H1 (cell line): ENCODE measurements around the gene AP5Z1. TPM values are rescaled to one million over a fixed set of nuclear protein-coding genes. Genes with fewer than 3 reads are reported as not detected.

Experiments
- CTCF ChIA-PET: fragments of 300-600 bp; sonication (Branson Sonifier 250); formaldehyde crosslinking; loops from one replicate; lab custom pipeline; 2021; ENCODE audit not compliant: partially characterized antibody; lab: Charles Lee
- POLR2A ChIA-PET: fragments of 300-600 bp; sonication (Branson Sonifier 250); formaldehyde crosslinking; loops from one replicate; lab custom pipeline; 2021; ENCODE audit warnings: inconsistent platforms; ENCODE audit not compliant: partially characterized antibody; lab: Charles Lee
- DNase-seq, 2 experiments: peaks; one replicate each; pipeline versions ENCODE4 v3.0.0 to v3.0.0-alpha.2; 2010 to 2022; ENCODE audit warnings: low spot score in 2 of 2, low read depth in 1 of 2, mixed read lengths in 1 of 2
- FAIRE-seq: peaks from 2 replicates; lab custom pipeline; 2011; peaks lifted over from hg19 to GRCh38; lab: Jason Lieb, UNC
- H2AFZ ChIP-seq: 2 replicates; pipeline ENCODE4 v1.8.1; 2012; ENCODE audit warnings: low read length, inconsistent platforms
- H2AK5ac ChIP-seq: 2 replicates; pipeline ENCODE4 v1.6.1; 2013; ENCODE audit warnings: low read depth, low read length
- H2BK120ac ChIP-seq: replicated peaks from 2 replicates; pipeline ENCODE3; 2013; ENCODE audit warnings: low read depth, low read length, inconsistent platforms
- H2BK12ac ChIP-seq: 2 replicates; pipeline ENCODE4 v1.6.1; 2013; ENCODE audit warnings: low read depth, low read length
- H2BK15ac ChIP-seq: 2 replicates; pipeline ENCODE4 v1.6.1; 2013; ENCODE audit warnings: low read length
- H2BK20ac ChIP-seq: 2 replicates; pipeline ENCODE4 v1.6.1; 2013; ENCODE audit warnings: low read length
- H2BK5ac ChIP-seq: 2 replicates; pipeline ENCODE4 v1.6.1; 2013; ENCODE audit warnings: low read depth, low read length
- H3K14ac ChIP-seq: 2 replicates; pipeline ENCODE4 v1.6.1; 2013; ENCODE audit warnings: inconsistent platforms; ENCODE audit not compliant: insufficient read length
- H3K18ac ChIP-seq: 2 replicates; pipeline ENCODE4 v1.6.1; 2013; ENCODE audit warnings: low read length; ENCODE audit errors: extremely low read depth
- H3K23ac ChIP-seq: 2 replicates; pipeline ENCODE4 v1.6.1; 2013; ENCODE audit warnings: inconsistent platforms; ENCODE audit not compliant: insufficient read length
- H3K23me2 ChIP-seq: 2 replicates; pipeline ENCODE4 v1.6.1; 2013; ENCODE audit warnings: low read depth, low read length
- H3K27ac ChIP-seq: 2 replicates; pipeline ENCODE4 v1.6.1; 2011; ENCODE audit warnings: low read depth, low read length, inconsistent platforms
- H3K27me3 ChIP-seq, 4 experiments: replicated peaks in 1 of 4; 1 replicate in 1 of 4; 2 replicates in 3 of 4; pipeline versions ENCODE4 v1.6.1 to v1.8.1; 2011 to 2013; ENCODE audit warnings: low read length in 3 of 4, mild to moderate bottlenecking in 3 of 4, inconsistent platforms in 2 of 4, mixed read lengths in 2 of 4, moderate library complexity in 1 of 4; ENCODE audit not compliant: control insufficient read depth in 3 of 4, insufficient read depth in 3 of 4; ENCODE audit errors: extremely low read depth in 1 of 4
- H3K36me3 ChIP-seq, 4 experiments: 2 replicates each; pipeline versions ENCODE4 v1.6.1 to v1.8.1; 2011 to 2013; ENCODE audit warnings: mild to moderate bottlenecking in 4 of 4, low read length in 3 of 4, moderate library complexity in 2 of 4, control low read depth in 1 of 4, inconsistent platforms in 1 of 4; ENCODE audit not compliant: insufficient read depth in 4 of 4, control insufficient read depth in 2 of 4
- H3K4ac ChIP-seq: replicated peaks from 2 replicates; pipeline ENCODE3; 2013; ENCODE audit warnings: low read length, low read depth, mixed read lengths, inconsistent platforms; ENCODE audit not compliant: insufficient read length
- H3K4me1 ChIP-seq, 4 experiments: replicated peaks in 1 of 4; 1 replicate in 1 of 4; 2 replicates in 3 of 4; pipeline versions ENCODE4 v1.6.1 to v1.8.1; 2011 to 2013; ENCODE audit warnings: low read length in 3 of 4, inconsistent platforms in 2 of 4, mixed read lengths in 1 of 4; ENCODE audit not compliant: insufficient read depth in 4 of 4, control insufficient read depth in 3 of 4
- H3K4me2 ChIP-seq, 2 experiments: 2 replicates each; pipeline versions ENCODE4 v1.6.1 to v1.8.1; 2011 to 2013; ENCODE audit warnings: low read depth in 2 of 2, low read length in 2 of 2, control low read depth in 1 of 2, inconsistent platforms in 1 of 2, mild to moderate bottlenecking in 1 of 2; ENCODE audit not compliant: insufficient read depth in 1 of 2
- H3K4me3 ChIP-seq, 4 experiments: fragments of 200-600, 300-600 bp in 1 of 4; sonication (generic), shearing (Covaris generic), sonication (Bioruptor Twin) in 1 of 4; 2 replicates each; pipeline versions ENCODE4 v1.5.1 to v1.8.1; 2011 to 2016; ENCODE audit warnings: low read length in 4 of 4, low read depth in 3 of 4, control low read depth in 2 of 4, inconsistent platforms in 2 of 4, mild to moderate bottlenecking in 2 of 4, mixed read lengths in 1 of 4, moderate library complexity in 1 of 4; ENCODE audit not compliant: insufficient read depth in 2 of 4; ENCODE audit errors: extremely low read depth in 1 of 4
- H3K56ac ChIP-seq: replicated peaks from 2 replicates; pipeline ENCODE3; 2013; ENCODE audit warnings: low read depth, mild to moderate bottlenecking, mixed read lengths, low read length, inconsistent platforms; ENCODE audit not compliant: insufficient read length
- H3K79me1 ChIP-seq: 2 replicates; pipeline ENCODE4 v1.6.1; 2013; ENCODE audit warnings: low read depth, low read length, control low read depth
- H3K79me2 ChIP-seq, 2 experiments: 2 replicates each; pipeline versions ENCODE4 v1.6.1 to v1.8.1; 2012 to 2013; ENCODE audit warnings: low read length in 2 of 2, mild to moderate bottlenecking in 2 of 2, inconsistent platforms in 1 of 2; ENCODE audit not compliant: insufficient read depth in 2 of 2, control insufficient read depth in 1 of 2
- H3K9ac ChIP-seq, 4 experiments: replicated peaks in 1 of 4; 1 replicate in 1 of 4; 2 replicates in 3 of 4; pipeline versions ENCODE4 v1.6.1 to v1.8.1; 2011 to 2013; ENCODE audit warnings: low read depth in 3 of 4, low read length in 3 of 4, control low read depth in 2 of 4, mild to moderate bottlenecking in 2 of 4, moderate library complexity in 2 of 4, inconsistent platforms in 1 of 4; ENCODE audit errors: extremely low read depth in 1 of 4
- H3K9me3 ChIP-seq, 2 experiments: 2 replicates each; pipeline versions ENCODE4 v1.6.1 to v1.8.1; 2012 to 2013; ENCODE audit warnings: mild to moderate bottlenecking in 2 of 2, moderate library complexity in 2 of 2, control low read depth in 1 of 2, inconsistent platforms in 1 of 2, low read depth in 1 of 2, low read length in 1 of 2, mixed read lengths in 1 of 2; ENCODE audit not compliant: insufficient read depth in 2 of 2
- H4K20me1 ChIP-seq, 2 experiments: replicated peaks in 1 of 2; 2 replicates each; pipeline versions ENCODE3 to v1.8.1; 2011 to 2013; ENCODE audit warnings: inconsistent platforms in 2 of 2, low read length in 2 of 2, mild to moderate bottlenecking in 1 of 2; ENCODE audit not compliant: insufficient read depth in 2 of 2, control insufficient read depth in 1 of 2
- H4K5ac ChIP-seq: 2 replicates; pipeline ENCODE4 v1.6.1; 2013; ENCODE audit warnings: low read length, low read depth, mixed read lengths, inconsistent platforms; ENCODE audit not compliant: insufficient read length
- H4K8ac ChIP-seq: 2 replicates; pipeline ENCODE4 v1.8.0; 2013; ENCODE audit warnings: mild to moderate bottlenecking, moderate library complexity, low read length, inconsistent platforms; ENCODE audit not compliant: insufficient read depth; ENCODE audit errors: extremely low read depth
- H4K91ac ChIP-seq: replicated peaks from 2 replicates; pipeline ENCODE3; 2013; ENCODE audit warnings: low read length, mixed read lengths, inconsistent platforms; ENCODE audit not compliant: insufficient read length
- WGBS, 2 experiments: shearing (Covaris generic) in 1 of 2; methylation state at CpG; one replicate each; pipeline versions ENCODE4 v1.1.6 to v1.1.7; 2013 to 2015; ENCODE audit warnings: low lambda C conversion rate in 2 of 2, mixed read lengths in 2 of 2, inconsistent platforms in 1 of 2, low coverage in 1 of 2, missing lambda C conversion rate in 1 of 2; ENCODE audit not compliant: insufficient replicate concordance in 2 of 2, insufficient coverage in 1 of 2, insufficient read length in 1 of 2; ENCODE audit errors: extremely low coverage in 1 of 2, missing lambda C conversion rate in 1 of 2; 5-methylcytosine and 5-hydroxymethylcytosine counted together
- polyA plus RNA-seq, 7 experiments: library from polyadenylated mRNA; depleted of rRNA in 3 of 7; stranded (reverse) in 5 of 7; unstranded in 2 of 7; fragments of >200 nt in 5 of 7; fragments of 200-250 nt in 2 of 7; gene quantifications; 1 replicate in 5 of 7; 2 replicates in 1 of 7; 4 replicates in 1 of 7; pipeline versions ENCODE4 v1.2.1 to v1.2.3, GENCODE V29; 2011 to 2013; ENCODE audit warnings: missing spikeins in 2 of 7, mixed read lengths in 2 of 7
- total RNA-seq: library from RNA; stranded (reverse); fragmentation: NEBNext Ultra II Directional; extraction: Animal tissue kit (Norgen Biotek cat#: 25700); gene quantifications from 2 replicates; pipeline ENCODE4 v1.2.1, GENCODE V29; 2021

AP5Z1 gene
- total and polyA plus RNA-seq, 2 of the 8 experiments (the other 6 are each of a cell fraction or from before 2014, with no cell fraction given), result 24.0 to 24.7 TPM

DNA sequence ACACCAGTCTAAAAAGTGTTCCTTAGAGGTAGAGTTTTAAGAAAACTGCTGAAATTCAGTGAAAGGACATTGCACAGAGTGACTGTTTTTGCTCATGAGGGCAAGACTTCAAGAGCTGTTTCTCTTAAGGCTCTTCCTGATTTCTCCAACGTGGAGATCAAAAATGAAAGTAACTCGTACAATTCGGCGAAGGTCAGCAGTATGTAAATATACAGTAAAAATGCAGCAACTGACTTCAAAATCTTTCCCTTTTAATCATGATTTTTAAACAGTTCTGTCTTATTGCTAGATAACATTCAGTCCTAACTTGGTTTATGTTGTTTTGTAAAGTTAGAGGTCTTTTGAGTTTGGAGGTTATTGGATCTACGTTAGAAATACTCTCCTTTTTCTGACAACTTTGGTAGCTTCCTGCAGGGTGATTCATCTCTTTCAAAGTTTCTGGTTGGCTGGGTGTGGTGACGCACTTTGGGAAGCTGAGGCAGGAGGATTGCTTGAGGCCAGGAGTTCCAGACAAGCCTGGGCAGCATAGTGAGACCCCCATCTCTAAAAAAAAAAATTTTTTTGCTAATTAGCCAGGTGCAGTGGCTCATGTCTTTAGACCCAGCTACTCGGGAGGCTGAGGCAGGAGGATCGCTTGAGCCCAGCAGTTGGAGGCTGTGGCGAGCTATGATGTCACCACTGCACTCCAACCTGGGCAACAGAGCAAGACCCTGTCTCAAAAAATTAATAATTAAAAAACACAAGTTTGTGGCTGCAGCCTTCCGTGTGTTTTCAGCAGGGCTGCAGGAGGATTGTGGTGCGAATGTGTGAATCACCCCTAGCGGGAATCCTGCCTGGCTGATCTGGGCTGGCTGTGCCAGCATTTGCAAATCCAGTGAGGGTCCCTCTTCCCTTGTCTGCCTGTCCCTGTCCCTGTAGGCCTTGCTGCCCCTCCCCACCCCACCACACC, 29.2 kb upstream of the AP5Z1 start:
- Histone ChIP-seq H3K9me3 (no peaks in the 10 kb centered on the region), H3K27me3 (peaks cover 3 to 45% (median 37%) of the 10 kb centered on the region in 4 experiments), H3K18ac (no peak overlapping the region), H2BK20ac (no peak overlapping the region), H2AK5ac (no peak overlapping the region), H2AFZ (no peak overlapping the region), H3K23ac (no peak overlapping the region), H3K4me1 (peaks cover 0 to 7% (median 4%) of the 10 kb centered on the region in 4 experiments; a peak in 6 of 7 replicates), H4K20me1 (peaks cover 8 to 23% of the 10 kb centered on the region in 2 experiments), H3K36me3 (no peaks in the 10 kb centered on the region), H3K4me3 (no peak overlapping the region), H3K27ac (no peak overlapping the region), H3K23me2 (no peaks in the 10 kb centered on the region), H3K79me1 (no peaks in the 10 kb centered on the region), H3K9ac (no peak overlapping the region), H4K91ac (no peak overlapping the region), H2BK12ac (no peak overlapping the region), H3K79me2 (no peaks in the 10 kb centered on the region), H3K56ac (no peak overlapping the region), H2BK15ac (no peak overlapping the region), H3K4ac (no peak overlapping the region), H3K14ac (no peak overlapping the region), H3K4me2 (no peak overlapping the region), H4K5ac (no peak overlapping the region), H4K8ac (no peak overlapping the region), H2BK5ac (no peak overlapping the region), H2BK120ac (no peak overlapping the region)
- FAIRE-seq, result no peak
- WGBS, 2 experiments, result 87% methylated on average over 8 of the region's 12 CpGs; no CpG with 5 or more reads in 1 of the 2 experiments
- ChIA-PET CTCF (interaction anchor here (0.7 to 2.0 kb wide), 6 partner anchors 11 to 1542 kb away, joined by 3 to 5 read pairs (median 3); no protein-coding TSS in a partner anchor), POLR2A (interaction anchor here (0.7 kb wide), 1 partner anchor 594 kb away, joined by 3 read pairs; no protein-coding TSS in a partner anchor)
- DNase-seq, result no peak
